Measurements from ENCODE around the gene STX8.
"Not testable (repeated sequence)": the region's sequence is repeated elsewhere in the genome, so short reads cannot be mapped to it uniquely, and the experiment has no call there.

Gene STX8

DNA sequence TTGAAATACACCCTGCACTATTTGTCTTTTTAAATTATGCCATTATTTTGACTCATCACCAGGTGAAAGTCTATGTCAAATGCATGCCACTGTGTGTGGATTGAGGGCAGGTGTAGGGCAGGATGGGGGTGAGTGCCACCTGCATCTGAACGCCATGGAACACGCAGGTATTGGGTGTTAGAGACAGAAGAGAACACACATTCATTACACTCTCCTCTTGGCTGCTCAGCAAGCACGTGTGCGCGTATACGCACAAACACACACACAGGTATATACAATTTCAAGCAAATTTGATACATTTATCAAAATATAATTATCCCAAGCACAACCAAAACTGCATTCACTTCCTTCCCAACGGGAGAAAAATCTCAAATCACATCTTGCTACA lies 285.4 kb downstream of the STX8 start:
- no peak for DNase-seq

DNA sequence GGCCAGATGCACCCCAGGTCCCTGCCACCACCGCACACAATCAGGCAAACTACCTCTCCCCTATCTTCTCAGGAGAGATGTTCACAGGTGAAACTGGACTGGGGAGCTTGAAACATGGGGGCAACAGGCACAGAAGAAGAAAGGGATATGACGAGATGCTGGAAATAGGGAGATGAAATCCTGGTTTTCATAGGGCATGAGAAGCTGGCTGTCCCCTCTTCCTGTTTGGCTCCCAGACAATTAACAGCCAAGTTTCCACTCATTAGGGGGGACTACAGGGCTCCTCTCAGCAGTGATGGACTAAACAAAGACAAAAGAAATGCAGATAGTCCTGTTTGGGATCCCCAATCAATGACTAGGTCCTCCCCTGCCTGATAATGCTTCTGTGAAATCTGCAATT lies 288.3 kb downstream of the STX8 start:
- DNase-seq = no peak

DNA sequence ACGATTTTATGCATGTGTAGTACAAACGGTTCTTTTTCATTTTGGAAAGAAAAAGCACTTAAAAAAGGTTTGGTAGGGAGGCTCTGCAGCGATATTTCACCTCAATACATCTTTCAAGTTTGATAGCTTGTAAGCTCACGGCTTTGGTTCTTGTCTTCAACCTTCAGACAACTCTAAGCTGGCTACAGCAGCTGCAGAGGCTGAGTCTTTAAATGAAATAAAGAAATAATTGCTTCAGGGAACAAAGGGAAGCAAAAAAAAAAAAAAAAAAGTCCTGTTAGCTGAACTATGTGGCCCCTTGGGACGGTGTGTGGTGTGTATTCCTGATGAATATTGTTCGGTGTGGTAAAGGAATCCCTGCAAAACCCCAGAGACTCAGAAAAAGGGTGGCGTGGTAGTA lies 289.2 kb downstream of the STX8 start:
- no peak for DNase-seq

DNA sequence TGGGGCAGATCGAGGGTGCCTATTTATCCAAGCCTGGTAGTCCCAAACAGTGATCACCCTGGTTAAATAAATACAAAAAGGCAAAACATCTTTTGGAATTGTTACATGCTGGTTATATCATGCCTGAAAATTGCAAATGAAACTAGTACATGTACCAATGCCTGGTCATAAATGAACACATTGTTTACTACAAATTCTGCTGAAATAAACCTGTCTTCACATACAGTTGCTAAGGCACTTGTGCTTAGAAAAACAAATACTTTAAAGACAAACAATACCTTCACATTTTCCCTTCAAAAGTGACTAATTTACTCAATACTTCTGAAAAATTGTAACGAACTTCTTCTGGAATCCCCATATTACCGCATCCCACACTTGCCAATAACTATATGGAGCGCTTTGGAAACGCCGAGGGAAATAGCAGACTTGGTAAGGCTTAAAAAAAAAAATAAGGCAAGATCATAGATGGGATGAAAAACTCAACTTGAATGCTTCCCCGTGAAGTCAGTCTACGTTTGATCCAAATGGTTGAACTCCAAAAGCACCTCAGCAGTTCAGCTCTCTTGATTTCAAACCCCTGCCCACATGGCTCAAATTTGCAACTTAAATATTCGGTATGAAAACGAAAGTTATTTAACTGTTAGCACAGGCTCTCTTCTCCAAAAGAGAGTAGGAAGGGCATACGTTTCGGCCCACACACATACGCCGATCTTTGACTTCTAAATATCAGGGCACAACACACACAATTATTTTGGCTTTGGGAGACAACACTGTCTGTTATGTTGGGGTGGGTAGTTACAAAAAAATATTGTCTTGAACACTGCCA lies 289.8 kb downstream of the STX8 start:
- no peak for DNase-seq

DNA sequence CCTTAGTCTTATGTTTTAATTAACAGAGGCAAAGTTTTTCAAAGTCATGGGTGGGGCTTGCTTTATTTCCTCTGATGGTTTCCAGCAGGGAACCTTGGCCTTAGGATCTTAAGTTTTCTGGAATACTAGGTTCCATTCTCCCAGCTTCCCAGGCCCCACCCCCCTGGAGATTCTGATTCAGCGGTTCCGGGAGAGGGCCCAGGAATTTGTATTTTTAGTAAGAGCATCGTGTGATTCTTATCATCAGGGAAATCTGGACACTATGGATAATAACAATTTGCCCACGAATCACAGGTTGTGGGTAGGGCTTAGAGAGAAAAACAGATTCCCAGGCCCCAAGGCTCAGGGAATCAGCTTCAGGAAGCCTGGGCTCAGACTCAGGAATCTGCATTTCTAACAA lies 290.7 kb downstream of the STX8 start:
- no peak for DNase-seq

DNA sequence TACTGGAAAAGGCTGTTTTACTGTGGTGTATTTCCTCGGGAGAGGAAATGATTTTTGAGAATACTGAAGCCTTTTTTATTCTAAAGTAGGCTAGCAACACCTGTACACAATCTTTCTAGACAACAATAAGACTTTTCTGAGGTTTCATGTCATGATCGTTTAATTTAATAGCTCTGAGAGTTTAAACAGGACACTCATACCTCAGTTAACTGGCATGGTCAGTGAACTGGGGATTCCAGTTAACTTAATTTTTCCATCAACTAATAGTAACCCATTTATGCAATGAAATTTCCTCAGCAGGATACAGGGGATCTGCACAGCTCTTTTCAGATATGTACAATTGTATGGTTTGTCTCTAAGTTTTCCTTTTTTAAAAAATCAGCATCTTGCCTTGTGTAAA lies 291.7 kb downstream of the STX8 start:
- DNase-seq = no peak

DNA sequence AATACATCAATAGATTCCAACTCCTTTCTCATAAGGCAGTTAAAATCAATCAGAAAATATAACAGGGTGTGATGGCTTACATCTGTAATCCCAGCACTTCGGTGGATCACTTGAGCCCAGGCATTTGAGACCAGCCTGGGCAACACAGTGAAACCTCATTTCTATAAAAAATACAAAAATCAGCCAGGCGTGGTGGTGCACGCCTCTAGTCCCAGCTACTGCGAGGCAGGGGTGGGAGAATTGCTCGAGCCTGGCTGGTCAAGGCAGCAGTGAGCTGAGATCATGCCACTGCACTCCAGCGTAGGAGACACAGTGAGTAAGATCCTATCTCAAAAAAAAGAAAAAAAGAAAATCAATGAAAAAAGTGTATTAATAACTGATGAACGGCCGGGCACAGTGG lies 295.7 kb downstream of the STX8 start:
- no peak for DNase-seq

DNA sequence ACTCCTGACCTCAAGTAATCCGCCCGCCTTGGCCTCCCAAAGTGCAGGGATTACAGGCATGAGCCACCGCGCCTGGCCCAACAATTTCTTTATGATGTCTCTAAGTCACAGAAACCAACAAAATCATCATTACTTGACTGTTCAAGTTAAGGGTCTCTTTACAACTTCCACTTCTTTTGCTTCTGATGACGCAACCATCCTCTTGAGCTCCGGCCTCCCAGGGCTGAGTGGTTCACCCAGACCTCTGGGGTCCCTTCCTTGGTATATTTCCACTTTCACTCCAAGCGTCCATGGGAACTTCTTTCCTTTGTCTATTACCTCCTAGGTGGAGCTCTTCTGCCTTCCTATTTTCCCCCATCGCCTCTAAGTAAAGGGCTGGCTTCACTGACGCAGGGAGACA lies 300.6 kb downstream of the STX8 start:
- peak; percentile 17 for DNase-seq

DNA sequence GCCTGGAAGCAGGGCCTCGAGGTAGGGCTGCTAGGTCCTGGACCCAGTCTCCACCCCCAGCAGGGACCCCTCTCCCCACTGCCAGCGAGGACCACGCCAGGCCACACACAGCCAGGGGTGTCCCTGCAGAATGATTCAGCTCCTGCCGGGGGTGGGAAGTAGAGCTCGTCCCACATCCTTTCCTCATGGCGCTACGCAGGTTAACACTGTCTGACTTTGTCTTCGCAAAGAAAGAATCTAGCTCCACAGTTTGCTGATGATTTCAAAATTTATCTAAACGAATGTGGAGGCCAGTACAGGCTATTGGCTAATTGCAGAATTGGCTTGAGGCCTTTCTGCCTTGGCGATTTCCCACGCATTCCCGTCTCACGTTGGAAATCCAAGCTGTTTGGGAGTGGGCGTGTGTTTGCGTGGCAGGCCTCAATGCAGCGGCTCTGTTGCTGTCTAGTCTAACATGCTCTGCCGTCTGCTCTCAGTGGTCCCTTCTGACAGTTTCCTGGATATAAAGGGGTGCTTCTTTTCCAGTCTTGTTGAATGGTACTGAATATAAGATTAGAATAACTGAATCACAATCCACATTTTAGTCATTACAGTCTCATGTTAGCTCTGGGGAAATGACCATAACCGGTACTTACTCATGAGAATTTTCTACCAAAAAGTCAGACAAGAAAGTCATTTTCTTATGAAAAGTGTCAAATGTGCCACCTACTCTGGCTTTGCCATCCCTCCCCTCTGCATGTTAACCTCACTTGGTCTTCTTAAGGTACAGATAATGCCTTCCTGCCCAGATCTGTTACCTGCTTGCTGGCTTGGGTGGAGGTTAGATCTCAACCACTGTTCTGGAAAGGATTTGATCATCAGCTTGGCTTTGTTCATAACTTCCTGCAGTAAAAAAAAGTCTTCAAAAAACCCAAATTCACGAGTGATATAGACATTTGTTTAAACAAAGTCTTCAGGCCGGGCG lies 301.9 kb downstream of the STX8 start:
- DNase-seq = no peak

DNA sequence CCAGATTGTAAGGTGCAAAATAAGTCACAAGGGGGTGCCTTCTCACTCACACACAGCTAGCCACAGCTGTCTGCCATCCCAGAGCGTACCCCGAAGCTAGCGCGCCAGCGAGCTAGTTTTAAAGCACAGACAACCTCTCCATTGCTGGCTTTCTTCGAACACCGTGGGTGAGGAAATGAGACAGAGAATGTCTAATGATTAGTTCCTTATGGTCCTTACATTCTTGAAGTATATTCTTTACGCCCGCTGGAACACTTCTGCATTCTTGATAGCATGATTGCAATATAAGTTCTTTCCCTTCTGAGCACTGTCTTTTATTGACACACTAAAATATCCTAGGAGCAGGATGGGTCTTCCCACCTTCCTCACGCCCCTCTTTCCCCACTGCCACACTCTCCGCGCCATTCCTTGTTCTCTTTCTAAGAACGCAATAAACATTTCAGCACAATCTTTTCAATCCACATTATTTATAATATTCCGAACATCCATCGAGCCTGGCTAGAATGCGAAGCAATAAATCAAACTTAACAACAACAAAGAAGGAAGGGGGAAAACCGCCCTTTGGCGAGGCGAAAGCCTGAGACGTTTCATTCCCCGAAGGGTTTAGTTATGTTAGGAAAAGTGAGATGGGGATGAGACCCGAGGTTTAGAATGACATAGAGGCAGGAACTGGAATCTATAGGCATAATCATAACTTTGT lies 303.0 kb downstream of the STX8 start:
- DNase-seq = no peak

DNA sequence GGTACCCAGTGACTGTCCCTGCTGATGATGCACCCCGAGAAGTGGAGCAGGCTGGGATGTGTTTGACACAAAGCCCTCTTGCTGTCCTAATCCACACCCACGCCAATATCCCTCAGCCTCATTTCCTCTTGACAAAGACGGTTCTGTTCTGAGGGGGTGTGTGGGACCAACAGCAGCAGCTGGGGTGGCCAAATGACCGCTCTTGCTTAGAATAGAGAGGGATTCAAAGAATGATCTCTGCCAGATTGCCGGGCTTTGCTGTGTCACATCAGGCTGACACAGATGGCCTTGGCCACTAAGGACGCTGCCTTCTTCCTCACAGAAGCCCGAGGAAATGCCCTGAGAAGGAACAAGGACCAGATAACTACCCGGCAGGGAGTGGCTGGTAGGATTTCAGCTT lies 303.6 kb downstream of the STX8 start:
- no peak for DNase-seq

DNA sequence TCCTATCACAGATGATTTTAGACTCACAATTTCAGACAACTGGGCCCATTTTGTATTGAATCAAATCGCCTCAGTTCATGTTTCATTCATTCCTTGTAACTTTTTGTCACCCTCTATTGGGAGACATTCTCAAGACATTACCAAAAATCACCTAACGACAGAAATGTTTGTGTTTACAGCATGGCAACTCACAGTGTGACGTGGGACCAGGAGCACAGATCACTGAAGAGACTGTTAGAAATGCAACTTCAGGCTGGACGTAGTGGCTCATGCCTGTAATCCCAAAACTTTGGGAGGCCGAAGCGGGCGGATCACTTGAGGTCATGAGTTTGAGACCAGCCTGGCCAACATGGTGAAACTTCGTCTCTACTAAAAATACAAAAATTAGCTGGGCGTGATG lies 304.7 kb downstream of the STX8 start:
- no peak for DNase-seq

DNA sequence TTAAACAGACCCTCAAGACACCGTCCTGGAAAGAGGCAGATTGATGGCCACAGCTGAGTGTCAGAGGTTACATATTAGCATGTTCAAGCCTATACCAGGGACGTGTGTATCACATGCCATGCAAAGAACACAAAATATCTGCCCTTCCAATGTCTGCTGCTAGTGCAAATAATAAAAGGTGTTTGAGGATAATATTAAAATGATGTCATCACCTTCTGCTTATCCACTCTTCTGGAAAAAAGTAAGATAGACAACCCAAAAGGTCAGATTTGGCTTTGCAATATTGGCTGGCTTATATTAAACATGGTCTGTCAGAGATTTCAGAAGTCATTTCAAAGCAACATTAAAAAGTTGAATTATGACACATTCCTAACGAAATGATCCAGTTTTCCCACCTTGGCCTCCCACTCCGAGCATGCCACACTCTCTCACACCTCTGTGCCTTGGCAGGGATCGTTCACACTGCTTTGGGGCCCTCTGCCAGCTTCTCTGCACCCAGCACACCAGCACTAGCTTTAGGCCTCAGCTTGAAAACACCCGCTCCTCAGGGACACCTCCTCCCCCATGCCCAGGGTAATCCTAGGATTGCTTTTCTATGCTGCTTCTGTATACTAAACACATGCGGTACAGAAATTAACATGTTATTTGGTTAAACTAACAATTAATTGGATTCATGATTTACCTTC lies 306.1 kb downstream of the STX8 start:
- DNase-seq = no peak

DNA sequence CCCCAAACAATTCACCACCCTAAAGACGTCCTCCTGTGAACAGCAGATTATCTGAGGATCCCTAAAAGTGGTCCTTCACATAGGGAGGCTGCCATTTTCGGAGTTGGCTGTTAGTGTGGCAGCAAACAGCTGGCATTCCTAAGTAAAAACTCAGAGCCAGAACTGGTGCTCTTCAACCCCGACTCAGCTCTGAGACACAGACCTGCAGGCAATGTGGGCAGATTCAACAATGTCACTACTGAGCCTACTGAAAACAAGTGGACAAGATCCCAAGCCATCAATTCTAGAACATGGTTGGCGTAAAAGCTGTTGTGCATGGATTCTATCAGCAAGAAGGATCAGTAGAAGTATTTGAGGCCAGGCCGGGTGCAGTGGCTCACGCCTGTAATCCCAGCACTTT lies 307.1 kb downstream of the STX8 start:
- DNase-seq = no peak

DNA sequence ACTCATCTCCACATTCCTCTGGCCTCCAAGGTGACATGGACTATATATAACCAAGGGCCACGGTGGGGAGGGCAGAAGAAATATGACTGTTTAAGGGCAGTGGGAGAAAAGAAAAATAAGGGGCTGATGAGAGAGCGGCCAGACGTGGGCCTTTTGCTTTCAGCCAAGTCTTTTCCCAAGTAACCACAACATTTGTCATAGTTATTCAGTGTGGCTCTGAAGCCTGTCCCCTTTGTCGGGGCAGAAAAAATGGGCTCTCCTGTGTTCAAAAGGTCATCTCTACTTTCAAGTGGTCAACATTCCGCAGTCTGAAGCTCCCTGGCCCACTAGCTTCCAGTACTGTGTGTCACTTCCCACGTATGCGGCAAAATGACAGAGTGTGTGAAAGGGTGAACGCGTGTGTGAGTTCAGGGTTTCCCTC lies 308.9 kb downstream of the STX8 start:
- no peak for DNase-seq

DNA sequence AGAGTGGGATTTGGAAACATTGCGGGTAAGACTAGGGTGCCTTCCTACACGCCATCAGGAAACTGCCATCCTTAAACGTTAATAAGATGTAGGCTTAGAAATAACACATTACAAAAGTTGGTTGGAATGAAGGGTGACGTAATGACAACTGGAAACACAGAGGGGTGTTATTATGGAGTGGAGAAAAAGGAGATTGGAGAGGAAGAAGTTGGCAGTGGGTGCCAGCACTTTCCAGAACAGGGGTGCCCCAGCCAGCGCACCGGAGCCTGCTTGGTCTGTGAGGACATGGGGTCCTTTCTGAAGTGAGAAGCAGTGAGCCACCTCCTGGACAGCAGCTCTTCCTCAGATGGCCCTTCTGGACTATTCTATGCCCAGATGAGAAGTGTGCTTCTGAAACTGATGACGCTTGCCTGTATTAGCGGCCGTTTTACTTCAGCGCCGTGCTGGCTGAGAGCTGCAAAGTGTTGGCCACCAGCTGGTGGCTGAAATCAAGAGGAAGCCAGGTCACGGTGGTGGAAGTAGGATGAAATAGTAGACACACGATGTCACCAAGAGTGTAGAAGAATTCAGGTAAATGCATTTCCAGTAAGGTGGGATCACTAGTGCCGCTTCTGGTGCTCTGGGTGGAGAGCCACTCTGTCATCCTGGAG lies 309.5 kb downstream of the STX8 start:
- DNase-seq = no peak

DNA sequence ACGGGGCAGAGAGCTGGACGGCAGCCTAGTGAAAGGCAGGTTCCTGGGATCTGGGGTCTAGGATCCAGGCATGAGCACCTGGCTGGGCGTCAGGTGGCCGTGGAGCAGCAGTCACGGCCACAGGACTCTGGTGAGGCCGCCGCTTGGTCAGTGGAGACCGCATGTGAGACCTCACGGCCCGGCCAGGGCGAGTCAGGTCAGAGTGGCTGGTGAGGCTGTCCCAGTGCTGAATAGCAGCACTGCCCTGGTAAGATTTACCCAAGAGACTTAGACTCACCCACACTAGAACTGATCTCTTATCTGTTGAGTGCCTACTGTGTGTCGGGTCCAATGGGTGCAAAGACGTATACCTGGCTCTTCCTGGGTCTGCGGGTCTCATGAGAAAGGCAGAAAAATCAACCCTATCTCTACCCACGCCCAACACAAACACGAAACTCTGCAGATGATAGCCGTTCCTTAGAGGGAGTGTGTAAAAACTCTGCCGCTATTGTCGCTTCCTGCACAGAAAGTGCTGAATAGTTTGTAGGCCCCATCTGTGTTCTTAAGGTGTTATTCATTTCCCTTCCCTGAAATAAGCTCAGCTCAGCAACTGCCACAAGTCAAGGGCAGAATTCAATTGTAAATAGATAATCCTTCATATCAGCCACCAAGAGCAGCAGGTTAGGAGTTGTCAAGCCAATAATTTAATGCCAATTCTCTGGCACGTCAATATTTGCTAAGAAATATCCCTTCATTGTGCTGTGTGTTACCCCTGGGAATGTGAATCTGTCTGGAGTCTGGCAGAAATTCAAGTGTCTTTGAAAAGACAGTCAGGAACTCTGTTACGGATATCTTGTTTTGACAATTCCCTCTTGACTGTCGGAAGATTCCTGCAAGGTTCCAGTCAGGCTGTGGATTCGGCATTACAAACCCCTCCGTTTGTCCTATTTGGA lies 314.3 kb downstream of the STX8 start:
- DNase-seq = peak; percentile 20

DNA sequence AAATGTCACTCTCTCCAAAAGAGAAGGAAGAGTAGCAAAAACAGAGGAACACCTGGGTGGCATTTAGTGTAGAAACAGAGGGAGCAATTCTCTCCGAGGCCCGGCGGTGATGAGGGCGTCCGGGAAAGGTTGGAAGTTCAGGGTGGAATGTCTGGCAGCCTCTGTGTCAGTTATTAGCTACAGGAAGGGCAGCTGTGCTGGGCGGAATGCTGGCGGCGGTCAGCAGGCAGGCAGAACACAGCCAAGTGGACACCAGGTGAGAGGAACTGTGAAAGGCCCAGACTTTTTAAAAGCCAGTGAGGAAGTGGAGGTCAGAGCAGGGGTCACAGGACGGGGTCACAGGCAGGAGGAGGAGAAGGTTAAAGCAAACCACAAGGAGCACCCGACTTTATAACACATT lies 316.2 kb downstream of the STX8 start:
- no peak for DNase-seq

DNA sequence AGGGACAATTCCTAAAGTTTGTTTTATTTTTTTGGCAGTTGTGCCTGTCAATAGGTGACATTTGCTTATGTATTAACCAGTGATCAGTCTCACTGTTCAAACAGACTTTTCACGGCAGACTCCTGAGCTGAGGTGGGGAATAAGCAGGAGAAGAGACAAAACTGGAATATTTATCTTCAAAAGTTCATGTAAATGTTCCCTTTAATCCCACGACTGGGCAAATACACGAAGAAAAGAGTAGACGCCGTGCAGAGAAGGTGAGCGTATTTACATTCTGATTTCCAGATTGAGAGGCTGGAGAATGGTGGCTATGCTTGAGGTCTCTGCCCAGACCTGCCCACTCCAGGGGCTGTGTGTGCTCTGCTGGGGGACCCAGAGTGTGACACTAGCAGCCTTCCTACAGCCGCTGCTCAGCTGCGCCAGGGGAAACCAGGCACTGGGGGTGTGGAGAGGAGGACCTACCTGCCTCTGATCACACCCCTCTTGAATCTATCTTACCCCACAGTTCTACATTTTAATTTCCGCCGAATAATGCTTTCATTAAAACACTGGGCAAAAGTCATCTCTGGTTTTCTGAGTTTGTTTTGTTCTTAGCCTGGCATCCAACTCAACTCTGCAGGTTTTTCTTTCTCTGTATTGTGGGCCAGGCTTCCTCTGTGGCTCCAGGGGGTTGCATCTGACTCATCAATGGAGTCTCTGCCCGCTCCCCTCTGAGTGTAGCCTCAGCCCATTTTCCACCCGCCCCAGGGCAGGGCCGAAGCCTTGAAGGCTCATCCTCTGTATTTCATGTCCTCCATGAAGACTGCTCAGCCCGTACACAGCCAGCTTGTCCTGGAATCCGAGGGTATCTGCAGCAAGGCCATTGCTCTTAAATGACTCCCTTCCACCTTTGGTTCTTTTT lies 317.3 kb downstream of the STX8 start:
- DNase-seq = no peak

DNA sequence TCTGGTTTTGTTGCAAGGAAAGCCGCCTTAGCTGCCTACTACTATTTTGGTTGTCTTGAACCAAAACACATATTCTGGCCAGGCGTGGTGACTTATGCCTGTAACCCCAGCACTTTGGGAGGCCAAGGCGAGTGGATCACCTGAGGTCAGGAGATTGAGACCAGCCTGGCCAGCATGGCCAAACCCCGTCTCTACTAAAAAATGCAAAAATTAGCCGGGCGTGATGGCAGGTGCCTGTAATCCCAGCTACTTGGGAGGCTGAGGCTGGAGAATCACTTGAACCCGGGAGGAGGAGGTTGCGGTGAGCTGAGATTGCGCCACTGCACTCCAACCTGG lies 318.0 kb downstream of the STX8 start:
- DNase-seq = not testable (repeated sequence)

Data from hematopoietic multipotent progenitor cell treated with erythropoietin and hydrocortisone succinate and interleukin-3 and kit ligand, for 4 days (in vitro differentiated cells).